Measurements from ENCODE around the gene AGER. TPM values are rescaled to one million over a fixed set of nuclear protein-coding genes. Genes with fewer than 3 reads are reported as not detected.
A peak's percentile ranks its signal among the peaks of the same experiment; 100 is the strongest.

The AGER gene
- 10 to 100 TPM; 24.4 to 28.0 TPM for total RNA-seq

- DNase-seq, result no peak
- H3K4me1 Mint-ChIP-seq, result peaks cover 74% of the 10 kb centered on the region
- intact Hi-C loops (cut with DNase I, micrococcal nuclease), result no loop called here
- no peak for ATAC-seq
- peak within 1 kb of the TSS; percentile 69 for H3K27ac Mint-ChIP-seq
- ChIA-PET POLR2A (no interaction called here), CTCF (no interaction called here)
- H3K9me3 Mint-ChIP-seq (ENCODE audit: low read depth), result no peaks in the 10 kb centered on the region
- no peak within 1 kb of the TSS for H3K4me3 Mint-ChIP-seq
- H3K36me3 Mint-ChIP-seq (ENCODE audit: low read depth), result peaks cover 67% of the 10 kb centered on the region
- H3K27me3 Mint-ChIP-seq, result no peaks in the 10 kb centered on the region
Measured at GRCh38 chr6:32184084-32184640, at the start of gene AGER. AGER (minus strand) TSS chr6:32184253; CDS start chr6:32184222, 31 bp downstream.

DNA sequence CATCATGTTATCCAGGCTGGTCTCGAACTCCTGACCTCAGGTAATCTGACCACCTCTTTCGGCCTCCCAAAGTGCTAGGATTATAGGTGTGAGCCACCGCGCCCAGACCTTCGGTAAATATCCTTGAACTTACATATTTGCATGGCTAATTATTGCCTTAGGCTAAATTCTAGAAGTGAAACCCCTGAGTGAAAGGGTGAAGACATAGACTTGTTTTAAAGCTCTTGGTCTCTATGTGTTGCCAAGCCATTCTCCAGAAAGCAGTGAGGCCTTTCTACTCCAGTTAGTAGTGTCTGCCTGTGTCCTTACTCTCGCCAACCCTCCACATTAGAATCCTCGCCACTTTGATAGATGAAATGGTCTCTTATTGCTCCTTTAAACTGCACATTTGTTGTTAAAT lies 42.4 kb upstream of the AGER start:
- no peaks in the 10 kb centered on the region for H3K27me3 Mint-ChIP-seq
- no peak for ATAC-seq

GRCh38 chr6:32224696-32225095 lies 40.6 kb upstream of the AGER start:
- H3K27me3 Mint-ChIP-seq, result no peaks in the 10 kb centered on the region
- H3K4me3 Mint-ChIP-seq, result no peak overlapping the region
- H3K27ac Mint-ChIP-seq, result no peak overlapping the region
- DNase-seq (no peak), ATAC-seq (no peak)
- no peaks in the 10 kb centered on the region for H3K36me3 Mint-ChIP-seq (ENCODE audit: low read depth)
- peaks cover 13% of the 10 kb centered on the region for H3K4me1 Mint-ChIP-seq
- H3K9me3 Mint-ChIP-seq (ENCODE audit: low read depth), result no peaks in the 10 kb centered on the region
- CTCF ChIA-PET, result interaction anchor here (0.6 kb wide), 1 partner anchor 363 kb away, joined by 4 read pairs; no protein-coding TSS in a partner anchor
- intact Hi-C loops (cut with DNase I, micrococcal nuclease), result no loop called here
- POLR2A ChIA-PET, result no interaction called here

More for the DNA sequence above, 42.4 kb upstream of the AGER start:
- no peak overlapping the region for H3K27ac Mint-ChIP-seq
- ChIA-PET CTCF (no interaction called here), POLR2A (no interaction called here)
- no peaks in the 10 kb centered on the region for H3K36me3 Mint-ChIP-seq (ENCODE audit: low read depth)
- no peak for DNase-seq
- intact Hi-C loops (cut with DNase I, micrococcal nuclease), result no loop called here
- H3K9me3 Mint-ChIP-seq (ENCODE audit: low read depth), result no peaks in the 10 kb centered on the region
- no peak overlapping the region for H3K4me3 Mint-ChIP-seq
- peaks cover 13% of the 10 kb centered on the region for H3K4me1 Mint-ChIP-seq

GRCh38 chr6:32223258-32224235 lies 39.5 kb upstream of the AGER start, which contains the start of gene NOTCH4:
NOTCH4 (minus strand) TSS chr6:32224067; CDS start chr6:32223928, 139 bp downstream.
- intact Hi-C loops (cut with DNase I, micrococcal nuclease), result no loop called here
- Mint-ChIP-seq H3K36me3 (ENCODE audit: low read depth) (no peaks in the 10 kb centered on the region), H3K4me3 (no peak within 1 kb of the TSS), H3K9me3 (ENCODE audit: low read depth) (no peaks in the 10 kb centered on the region), H3K4me1 (peaks cover 13% of the 10 kb centered on the region), H3K27ac (peak within 1 kb of the TSS; percentile 24), H3K27me3 (no peaks in the 10 kb centered on the region)
- ChIA-PET POLR2A (no interaction called here), CTCF (interaction anchor here (1.1 kb wide), 1 partner anchor 21 kb away, joined by 3 read pairs; no protein-coding TSS in a partner anchor)
- ATAC-seq (no peak), DNase-seq (no peak)

DNA sequence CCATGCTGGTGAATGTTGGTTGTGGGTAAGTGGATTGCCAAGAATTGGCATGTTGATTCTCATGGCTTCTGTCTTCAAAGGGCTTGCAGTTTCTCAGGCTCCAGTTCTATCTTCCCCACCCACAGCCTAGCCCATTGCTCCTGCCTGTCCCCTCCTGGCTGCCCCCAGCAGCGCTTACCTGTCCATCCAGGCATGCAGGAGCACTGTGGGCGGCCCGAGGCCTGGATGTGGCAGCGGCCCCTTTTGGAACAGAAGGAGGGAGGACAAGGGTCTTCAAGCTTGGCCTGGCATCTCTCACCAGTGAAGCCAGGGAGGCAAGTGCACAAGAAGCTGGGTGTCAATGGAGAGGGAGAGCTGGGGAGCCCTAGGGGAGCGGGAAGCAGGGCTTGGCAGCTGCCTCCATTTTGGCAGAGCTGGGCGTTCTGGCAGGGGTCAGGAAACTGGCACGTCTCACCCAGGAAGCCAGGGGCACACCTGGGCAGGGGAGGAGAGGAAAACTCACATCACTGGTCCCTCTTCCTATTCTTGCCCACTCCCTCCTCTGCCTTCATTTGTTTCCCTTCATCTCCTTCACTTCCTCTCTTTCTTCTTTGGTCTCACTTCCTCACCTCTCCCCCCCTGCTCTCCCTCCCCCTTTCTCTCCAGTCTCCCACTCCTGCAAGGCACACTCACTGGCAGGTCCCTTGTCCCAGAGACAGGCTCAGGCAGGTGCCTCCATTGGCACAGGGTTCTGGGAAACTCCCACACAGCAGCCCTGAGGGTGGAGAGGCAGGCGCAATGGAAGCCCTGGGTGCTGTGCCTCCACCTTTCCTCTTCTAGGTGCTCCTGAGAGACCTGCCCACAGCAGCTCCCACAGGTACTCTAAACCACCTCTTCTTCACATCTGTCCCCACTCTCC lies 38.5 kb upstream of the AGER start:
- POLR2A ChIA-PET, result no interaction called here
- H3K27ac Mint-ChIP-seq, result no peak overlapping the region
- no peaks in the 10 kb centered on the region for H3K27me3 Mint-ChIP-seq
- CTCF ChIA-PET, result interaction anchor here (0.5 to 1.1 kb wide), 3 partner anchors 22 to 417 kb away, joined by 3 read pairs; no protein-coding TSS in a partner anchor
- H3K9me3 Mint-ChIP-seq (ENCODE audit: low read depth), result no peaks in the 10 kb centered on the region
- H3K4me1 Mint-ChIP-seq, result peaks cover 13% of the 10 kb centered on the region
- ATAC-seq (no peak), DNase-seq (no peak)
- no peaks in the 10 kb centered on the region for H3K36me3 Mint-ChIP-seq (ENCODE audit: low read depth)
- intact Hi-C loops (cut with DNase I, micrococcal nuclease), result no loop called here
- H3K4me3 Mint-ChIP-seq, result no peak overlapping the region

- no peaks in the 10 kb centered on the region for H3K36me3 Mint-ChIP-seq (ENCODE audit: low read depth)
- H3K4me3 Mint-ChIP-seq, result no peak overlapping the region
- ChIA-PET CTCF (no interaction called here), POLR2A (no interaction called here)
- no peaks in the 10 kb centered on the region for H3K27me3 Mint-ChIP-seq
- ATAC-seq (no peak), DNase-seq (no peak)
- H3K9me3 Mint-ChIP-seq (ENCODE audit: low read depth), result no peaks in the 10 kb centered on the region
- intact Hi-C loops (cut with DNase I, micrococcal nuclease), result no loop called here
- H3K27ac Mint-ChIP-seq, result no peak overlapping the region
- H3K4me1 Mint-ChIP-seq, result peaks cover 13% of the 10 kb centered on the region
Measured at GRCh38 chr6:32220021-32220420, 36.0 kb upstream of the AGER start.

DNA sequence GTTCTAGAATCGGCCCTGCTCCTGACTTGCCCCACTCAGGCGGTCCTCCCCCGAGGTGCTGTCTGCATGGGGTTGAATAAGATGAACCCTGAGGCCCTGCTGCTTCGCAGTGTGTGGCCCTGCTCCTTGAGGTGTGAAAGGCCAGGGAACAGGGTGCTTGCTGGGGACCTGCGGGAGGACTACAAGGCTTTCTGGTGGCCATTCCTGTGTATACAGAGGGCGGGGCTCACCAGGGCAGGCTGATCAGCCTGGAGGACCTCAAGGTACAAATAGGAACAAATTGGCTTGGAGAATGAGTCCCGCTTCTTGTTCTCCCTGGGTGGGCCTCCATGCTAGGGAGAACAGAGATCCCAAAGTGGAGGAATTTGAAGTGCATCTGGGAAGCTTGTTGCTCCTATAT lies 34.1 kb upstream of the AGER start:
- ATAC-seq, result no peak
- ChIA-PET POLR2A (no interaction called here), CTCF (interaction anchor here (0.9 kb wide), 1 partner anchor 13 kb away, joined by 3 read pairs; no protein-coding TSS in a partner anchor)
- no peak overlapping the region for H3K27ac Mint-ChIP-seq
- no peaks in the 10 kb centered on the region for H3K27me3 Mint-ChIP-seq
- H3K4me1 Mint-ChIP-seq, result peaks cover 9% of the 10 kb centered on the region
- DNase-seq, result no peak
- H3K4me3 Mint-ChIP-seq, result no peak overlapping the region
- intact Hi-C loops (cut with DNase I, micrococcal nuclease), result no loop called here
- H3K36me3 Mint-ChIP-seq (ENCODE audit: low read depth), result no peaks in the 10 kb centered on the region
- H3K9me3 Mint-ChIP-seq (ENCODE audit: low read depth), result no peaks in the 10 kb centered on the region

DNA sequence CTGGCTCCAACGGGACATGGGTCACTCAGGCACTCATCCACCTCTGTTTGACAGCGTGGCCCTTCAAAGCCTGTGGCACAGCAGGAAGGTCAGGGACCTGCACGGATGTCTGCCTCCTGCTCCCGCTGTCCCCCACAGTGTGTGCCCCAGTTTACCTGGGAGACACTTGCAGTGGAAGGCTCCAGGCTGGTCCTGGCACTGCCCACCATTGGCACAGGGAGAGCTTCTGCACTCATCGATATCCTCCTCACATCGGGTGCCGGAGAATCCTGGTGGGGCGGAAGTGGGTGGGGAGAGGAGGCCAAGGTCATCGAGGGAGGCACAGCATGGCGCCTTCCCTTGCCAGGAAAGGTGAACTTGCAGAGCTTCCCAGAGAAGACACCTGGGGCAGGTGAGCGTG lies 32.9 kb upstream of the AGER start:
- Mint-ChIP-seq H3K4me3 (no peak overlapping the region), H3K27me3 (no peaks in the 10 kb centered on the region), H3K36me3 (ENCODE audit: low read depth) (no peaks in the 10 kb centered on the region), H3K9me3 (ENCODE audit: low read depth) (no peaks in the 10 kb centered on the region), H3K27ac (no peak overlapping the region), H3K4me1 (no peaks in the 10 kb centered on the region)
- DNase-seq (no peak), ATAC-seq (no peak)
- CTCF ChIA-PET, result interaction anchor here (0.6 to 0.9 kb wide), 2 partner anchors 11 to 909 kb away, joined by 3 read pairs; no protein-coding TSS in a partner anchor
- intact Hi-C loops (cut with DNase I, micrococcal nuclease), result no loop called here
- POLR2A ChIA-PET, result no interaction called here

DNA sequence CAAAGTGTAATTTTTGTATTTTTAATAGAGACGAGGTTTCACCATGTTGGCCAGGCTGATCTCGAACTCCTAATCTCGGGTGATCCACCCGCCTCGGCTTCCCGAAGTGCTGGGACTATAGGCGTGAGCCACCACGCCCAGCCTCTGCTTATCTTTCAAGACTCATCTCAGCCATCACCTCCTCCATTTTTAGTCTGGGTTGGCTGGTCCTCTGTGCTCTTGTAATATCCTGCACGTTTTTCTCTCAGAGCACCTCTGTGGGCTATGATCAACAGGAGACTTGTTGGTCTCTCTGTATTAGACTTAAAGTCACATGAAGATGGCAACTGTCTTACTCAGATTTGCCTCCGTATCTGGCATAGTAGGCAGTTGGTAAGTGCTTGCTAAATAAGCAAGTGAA lies 32.2 kb upstream of the AGER start:
- CTCF ChIA-PET, result no interaction called here
- DNase-seq, result no peak
- H3K9me3 Mint-ChIP-seq (ENCODE audit: low read depth), result no peaks in the 10 kb centered on the region
- no peak for ATAC-seq
- POLR2A ChIA-PET, result no interaction called here
- H3K27ac Mint-ChIP-seq, result no peak overlapping the region
- H3K27me3 Mint-ChIP-seq, result no peaks in the 10 kb centered on the region
- no peaks in the 10 kb centered on the region for H3K4me1 Mint-ChIP-seq
- no peak overlapping the region for H3K4me3 Mint-ChIP-seq
- intact Hi-C loops (cut with DNase I, micrococcal nuclease), result no loop called here
- H3K36me3 Mint-ChIP-seq (ENCODE audit: low read depth), result no peaks in the 10 kb centered on the region

DNA sequence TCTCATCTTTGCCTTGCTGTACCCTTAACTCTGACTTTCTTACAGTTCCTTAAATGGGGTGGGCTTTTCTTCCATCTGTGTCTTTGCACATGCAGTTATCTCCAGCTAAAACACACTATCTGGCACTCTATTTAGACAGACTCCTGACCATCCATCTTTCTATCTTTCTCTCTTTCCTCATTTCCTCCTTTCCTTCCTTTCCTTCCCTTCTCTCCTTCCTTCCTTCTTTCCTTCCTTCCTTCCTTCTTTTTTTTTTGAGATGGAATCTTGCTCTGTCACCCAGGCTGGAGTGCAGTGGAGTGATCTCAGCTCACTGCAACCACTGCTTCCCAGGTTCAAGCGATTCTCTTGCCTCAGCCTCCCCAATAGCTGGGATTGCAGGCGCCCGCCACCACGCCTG lies 31.6 kb upstream of the AGER start:
- POLR2A ChIA-PET, result no interaction called here
- no peaks in the 10 kb centered on the region for H3K27me3 Mint-ChIP-seq
- intact Hi-C loops (cut with DNase I, micrococcal nuclease), result no loop called here

DNA sequence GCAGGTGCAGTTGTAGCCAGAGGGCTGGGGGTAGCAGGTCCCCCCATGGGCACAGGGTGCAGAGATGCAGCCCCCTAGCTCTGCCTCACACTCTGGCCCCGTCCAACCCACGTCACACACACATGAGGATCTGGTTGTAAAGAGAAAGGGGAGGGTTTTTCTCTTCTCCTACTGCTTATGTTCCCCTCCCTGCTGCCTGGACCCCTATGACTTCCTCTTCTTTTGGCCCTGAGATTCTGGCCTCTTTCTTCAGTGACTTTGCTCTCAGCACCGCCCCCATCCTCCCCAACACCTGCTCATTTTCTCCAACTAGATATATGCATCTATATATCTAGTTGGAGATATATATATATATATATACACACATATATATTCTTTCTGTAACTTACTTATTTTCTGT lies 30.1 kb upstream of the AGER start:
- intact Hi-C loops (cut with DNase I, micrococcal nuclease), result no loop called here
- Mint-ChIP-seq H3K36me3 (ENCODE audit: low read depth) (no peaks in the 10 kb centered on the region), H3K27ac (no peak overlapping the region), H3K4me3 (no peak overlapping the region), H3K4me1 (no peaks in the 10 kb centered on the region), H3K9me3 (ENCODE audit: low read depth) (no peaks in the 10 kb centered on the region), H3K27me3 (no peaks in the 10 kb centered on the region)
- ChIA-PET CTCF (no interaction called here), POLR2A (no interaction called here)
- no peak for DNase-seq
- ATAC-seq, result no peak

More for the DNA sequence above, 31.6 kb upstream of the AGER start:
- H3K27ac Mint-ChIP-seq, result no peak overlapping the region
- CTCF ChIA-PET, result no interaction called here
- no peaks in the 10 kb centered on the region for H3K36me3 Mint-ChIP-seq (ENCODE audit: low read depth)
- H3K9me3 Mint-ChIP-seq (ENCODE audit: low read depth), result no peaks in the 10 kb centered on the region
- no peak for ATAC-seq
- H3K4me3 Mint-ChIP-seq, result no peak overlapping the region
- no peaks in the 10 kb centered on the region for H3K4me1 Mint-ChIP-seq
- DNase-seq, result no peak
